Gastroesophageal sphincter (tissue), 4 donors: ENCODE measurements around the gene TBL2. TPM values are rescaled to one million over a fixed set of nuclear protein-coding genes. Genes with fewer than 3 reads are reported as not detected.

ENCODE experiments used
- ATAC-seq: fragments of 150-250 bp; one replicate; pipeline ENCODE4 v1.9.1; 2016; ENCODE audit warnings: mild to moderate bottlenecking, moderate library complexity
- H3K27ac ChIP-seq, 4 donors: fragments of 200-600 bp; sonication (generic) in 3 of 4; 1 replicate in 3 of 4; 2 replicates in 1 of 4; pipeline ENCODE4 v1.5.1; 2016 to 2019
- H3K27me3 ChIP-seq: fragments of 200-600 bp; sonication (generic); one replicate; pipeline ENCODE4 v1.5.1; 2019
- H3K36me3 ChIP-seq, 2 donors: fragments of 200-600 bp; sonication (generic); one replicate each; pipeline ENCODE4 v1.5.1; 2019; ENCODE audit warnings: control low read depth in 1 of 2
- H3K4me1 ChIP-seq, 3 donors: fragments of 200-600 bp; sonication (generic); 1 replicate in 2 of 3; 2 replicates in 1 of 3; pipeline ENCODE4 v1.5.1; 2016 to 2019; ENCODE audit warnings: control low read depth in 2 of 3
- H3K4me3 ChIP-seq, 2 donors: fragments of 200-600 bp; sonication (generic); one replicate each; pipeline ENCODE4 v1.5.1; 2019; ENCODE audit warnings: mild to moderate bottlenecking in 1 of 2, moderate library complexity in 1 of 2
- H3K9me3 ChIP-seq, 3 donors: fragments of 200-600 bp; sonication (generic); one replicate each; pipeline ENCODE4 v1.5.1; 2017 to 2019; ENCODE audit warnings: control low read depth in 2 of 3
- CTCF ChIP-seq, 4 experiments: fragments of 200-600 bp in 2 of 4; fragments of 450-650 bp in 2 of 4; sonication (generic) in 1 of 4; IDR thresholded peaks; one replicate each; pipeline ENCODE4 v1.5.1; 2017 to 2019; ENCODE audit warnings: antibody characterized with exemption in 4 of 4, mild to moderate bottlenecking in 2 of 4, moderate library complexity in 2 of 4
- EP300 ChIP-seq: sonication (generic); formaldehyde crosslinking; IDR thresholded peaks from one replicate; pipeline ENCODE4 v1.6.1; 2017; ENCODE audit warnings: antibody characterized with exemption, mild to moderate bottlenecking
- POLR2A ChIP-seq, 2 donors: fragments of 450-650 bp; IDR thresholded peaks; one replicate each; pipeline ENCODE4 v1.6.1; 2017; ENCODE audit warnings: antibody characterized with exemption in 2 of 2, mild to moderate bottlenecking in 2 of 2, moderate library complexity in 1 of 2
- POLR2AphosphoS5 ChIP-seq: sonication (generic); formaldehyde crosslinking; IDR thresholded peaks from one replicate; pipeline ENCODE4 v1.6.1; 2017; ENCODE audit warnings: antibody characterized with exemption
- WGBS, 2 donors: methylation state at CpG; one replicate each; pipeline ENCODE4 v1.1.5; 2018; ENCODE audit warnings: low coverage in 1 of 2; 5-methylcytosine and 5-hydroxymethylcytosine counted together
- total RNA-seq, 4 donors: library from RNA; depleted of rRNA; stranded (reverse); fragments of >200 nt; gene quantifications; one replicate each; pipeline ENCODE4 v1.1.0, GENCODE V29; 2016

TBL2 gene
- total RNA-seq, 4 donors from 2014 or later = 19.1 to 32.5 (median 28.9) TPM

- ATAC-seq = no peak
- no peak for TF ChIP-seq CTCF (IDR thresholded peaks at IDR 0.05)
- no peak for TF ChIP-seq POLR2A (IDR thresholded peaks at IDR 0.05)
- TF ChIP-seq EP300 = no peak
- TF ChIP-seq POLR2AphosphoS5 = no peak
- H3K9me3 ChIP-seq = no peaks in the 10 kb centered on the region
- H3K36me3 ChIP-seq = no peaks in the 10 kb centered on the region
- no peak overlapping the region for H3K27ac ChIP-seq
- H3K27me3 ChIP-seq = peaks cover 50% of the 10 kb centered on the region
- peaks cover 0 to 10% (median 3%) of the 10 kb centered on the region in 3 donors for H3K4me1 ChIP-seq
- no peak overlapping the region for H3K4me3 ChIP-seq
- 100% methylated on average over 3 of the region's 23 CpGs; no CpG with 5 or more reads in 1 of the 2 donors for WGBS, 2 donors
These were observed 27.3 kb upstream of the TBL2 start for GRCh38 chr7:73605601-73606220.

GRCh38 chr7:73602721-73603651, 24.6 kb upstream of the TBL2 start:
- Histone ChIP-seq H3K36me3 (no peaks in the 10 kb centered on the region), H3K27ac (no peak overlapping the region), H3K27me3 (peaks cover 45% of the 10 kb centered on the region), H3K4me1 (peaks cover 0 to 10% (median 3%) of the 10 kb centered on the region in 3 donors), H3K4me3 (no peak overlapping the region), H3K9me3 (no peaks in the 10 kb centered on the region)
- TF ChIP-seq POLR2A (IDR thresholded peaks at IDR 0.05) (no peak), POLR2AphosphoS5 (no peak), CTCF (IDR thresholded peaks at IDR 0.05) (no peak), EP300 (no peak)
- ATAC-seq = no peak
- 42 to 74% methylated on average over 3 to 4 of the region's 22 CpGs for WGBS, 2 donors

DNA sequence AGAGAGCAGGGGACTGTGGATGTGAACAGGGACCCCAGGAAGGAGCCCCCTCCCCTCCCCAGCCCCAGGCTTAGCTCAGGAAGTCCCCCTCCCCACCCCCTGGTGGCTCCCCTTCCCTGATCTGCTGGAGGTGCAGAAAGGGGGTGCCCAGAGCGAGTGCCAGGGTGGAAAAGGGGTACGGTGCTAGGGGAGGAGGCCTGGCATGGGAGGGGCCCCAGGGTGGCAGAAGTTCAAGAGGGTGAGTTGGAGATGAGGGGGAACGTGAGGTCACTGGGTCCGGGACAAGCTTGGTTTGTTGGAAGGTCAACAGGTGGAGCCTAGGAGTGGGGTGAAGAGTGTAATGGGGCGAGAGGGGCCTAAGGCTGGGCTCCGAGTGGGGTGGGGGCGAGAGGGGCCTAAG, 21.5 kb upstream of the TBL2 start:
- Histone ChIP-seq H3K27ac (no peak overlapping the region), H3K9me3 (no peaks in the 10 kb centered on the region), H3K36me3 (no peaks in the 10 kb centered on the region), H3K4me1 (no peaks in the 10 kb centered on the region), H3K4me3 (no peak overlapping the region), H3K27me3 (peaks cover 49% of the 10 kb centered on the region)
- no peak for ATAC-seq
- TF ChIP-seq POLR2AphosphoS5 (no peak), CTCF (IDR thresholded peaks at IDR 0.05) (no peak), POLR2A (IDR thresholded peaks at IDR 0.05) (no peak), EP300 (no peak)
- WGBS, 2 donors = 49% methylated on average over 3 of the region's 7 CpGs; no CpG with 5 or more reads in 1 of the 2 donors

- H3K4me1 ChIP-seq = no peaks in the 10 kb centered on the region
- H3K27ac ChIP-seq = no peak overlapping the region
- H3K36me3 ChIP-seq = no peaks in the 10 kb centered on the region
- H3K4me3 ChIP-seq = no peak overlapping the region
- TF ChIP-seq EP300 (no peak), POLR2A (IDR thresholded peaks at IDR 0.05) (no peak), POLR2AphosphoS5 (no peak), CTCF (IDR thresholded peaks at IDR 0.05) (no peak)
- ATAC-seq = no peak
- no peaks in the 10 kb centered on the region for H3K9me3 ChIP-seq
- H3K27me3 ChIP-seq = peaks cover 49% of the 10 kb centered on the region
- 62 to 87% methylated on average over 6 to 10 of the region's 13 CpGs for WGBS, 2 donors
These were observed 20.9 kb upstream of the TBL2 start for GRCh38 chr7:73599151-73599882.
